Neuronal stem cell (in vitro differentiated cells): Measurements from ENCODE around the gene SCNM1. TPM values are rescaled to one million over a fixed set of nuclear protein-coding genes. Genes with fewer than 3 reads are reported as not detected.
A peak's percentile ranks its signal among the peaks of the same experiment; 100 is the strongest.

Source experiments
- DNase-seq: peaks from one replicate; pipeline ENCODE4 v3.0.0-alpha.2; 2013; ENCODE audit warnings: low spot score
- H2AFZ ChIP-seq: one replicate; pipeline ENCODE4 v1.6.1; 2013; ENCODE audit warnings: mild to moderate bottlenecking, low read length, inconsistent platforms
- H2AK5ac ChIP-seq: 2 replicates; pipeline ENCODE4 v1.6.1; 2013; ENCODE audit warnings: low read depth, mild to moderate bottlenecking, inconsistent platforms, low read length, moderate library complexity, mixed read lengths
- H2BK120ac ChIP-seq: 2 replicates; pipeline ENCODE4 v1.6.1; 2013; ENCODE audit warnings: low read depth, mild to moderate bottlenecking, inconsistent platforms, low read length, moderate library complexity, mixed read lengths
- H2BK12ac ChIP-seq: one replicate; pipeline ENCODE4 v1.6.1; 2013; ENCODE audit warnings: low read length, inconsistent platforms
- H2BK15ac ChIP-seq: 2 replicates; pipeline ENCODE4 v1.6.1; 2013; ENCODE audit warnings: mild to moderate bottlenecking, low read length, inconsistent platforms, mixed read lengths
- H2BK5ac ChIP-seq: one replicate; pipeline ENCODE4 v1.6.1; 2013; ENCODE audit warnings: inconsistent platforms, mild to moderate bottlenecking, low read length, moderate library complexity
- H3K14ac ChIP-seq: one replicate; pipeline ENCODE4 v1.6.1; 2013; ENCODE audit warnings: low read length, inconsistent platforms
- H3K18ac ChIP-seq: 2 replicates; pipeline ENCODE4 v1.6.1; 2013; ENCODE audit warnings: low read length, inconsistent platforms
- H3K23ac ChIP-seq: 2 replicates; pipeline ENCODE4 v1.6.1; 2013; ENCODE audit warnings: low read depth, mild to moderate bottlenecking, mixed read lengths, low read length, inconsistent platforms; ENCODE audit not compliant: poor library complexity
- H3K27ac ChIP-seq: replicated peaks from 3 replicates; pipeline ENCODE4 v1.5.1; 2013; ENCODE audit warnings: low read length, inconsistent platforms
- H3K27me3 ChIP-seq, 3 experiments: 2 replicates each; pipeline ENCODE4 v1.6.1; 2013; ENCODE audit warnings: low read length in 3 of 3, mild to moderate bottlenecking in 2 of 3, inconsistent platforms in 1 of 3, low read depth in 1 of 3, mixed read lengths in 1 of 3, moderate library complexity in 1 of 3; ENCODE audit not compliant: control insufficient read depth in 3 of 3, insufficient read depth in 3 of 3
- H3K36me3 ChIP-seq, 2 donors: replicated peaks in 1 of 2; 2 replicates each; pipeline ENCODE4 v1.6.1; 2013; ENCODE audit warnings: low read length in 2 of 2; ENCODE audit not compliant: control insufficient read depth in 2 of 2, insufficient read depth in 2 of 2
- H3K4ac ChIP-seq: 2 replicates; pipeline ENCODE4 v1.6.1; 2013; ENCODE audit warnings: inconsistent platforms, mild to moderate bottlenecking, low read length, moderate library complexity
- H3K4me1 ChIP-seq, 2 donors: 1 replicate in 1 of 2; 2 replicates in 1 of 2; pipeline ENCODE4 v1.6.1; 2013; ENCODE audit warnings: low read length in 2 of 2, low read depth in 1 of 2; ENCODE audit not compliant: control insufficient read depth in 2 of 2, insufficient read depth in 1 of 2
- H3K4me2 ChIP-seq: one replicate; pipeline ENCODE4 v1.6.1; 2013; ENCODE audit warnings: mild to moderate bottlenecking, low read length, inconsistent platforms; ENCODE audit not compliant: insufficient read depth, poor library complexity, severe bottlenecking
- H3K4me3 ChIP-seq, 2 donors: 2 replicates each; pipeline ENCODE4 v1.5.1; 2013; ENCODE audit warnings: low read length in 2 of 2, mild to moderate bottlenecking in 2 of 2, inconsistent platforms in 1 of 2, moderate library complexity in 1 of 2
- H3K79me1 ChIP-seq: one replicate; pipeline ENCODE4 v1.6.1; 2013; ENCODE audit warnings: low read depth, mild to moderate bottlenecking, inconsistent platforms, low read length, moderate library complexity
- H3K9ac ChIP-seq: one replicate; pipeline ENCODE4 v1.6.1; 2013; ENCODE audit warnings: mild to moderate bottlenecking, low read depth, low read length, inconsistent platforms; ENCODE audit not compliant: poor library complexity
- H3K9me3 ChIP-seq, 2 donors: replicated peaks in 1 of 2; 2 replicates each; pipeline versions ENCODE3 to v1.6.1; 2013; ENCODE audit warnings: low read length in 2 of 2, mild to moderate bottlenecking in 2 of 2, inconsistent platforms in 1 of 2, low read depth in 1 of 2, mixed read lengths in 1 of 2, moderate library complexity in 1 of 2; ENCODE audit not compliant: control insufficient read depth in 2 of 2, insufficient read depth in 1 of 2
- H4K8ac ChIP-seq: one replicate; pipeline ENCODE4 v1.6.1; 2013; ENCODE audit warnings: low read depth, mild to moderate bottlenecking, inconsistent platforms, low read length, moderate library complexity
- H4K91ac ChIP-seq: one replicate; pipeline ENCODE4 v1.6.1; 2013; ENCODE audit warnings: low read length, low read depth, mild to moderate bottlenecking, inconsistent platforms; ENCODE audit not compliant: poor library complexity
- WGBS, 2 donors: extraction: QIAGEN DNeasy Blood & Tissue Kit; methylation state at CpG; one replicate each; pipeline ENCODE4 v1.1.7; 2013; ENCODE audit warnings: missing lambda C conversion rate in 2 of 2, mixed read lengths in 1 of 2; ENCODE audit not compliant: insufficient read length in 2 of 2, insufficient replicate concordance in 1 of 2; ENCODE audit errors: extremely low coverage in 2 of 2; 5-methylcytosine and 5-hydroxymethylcytosine counted together
- polyA plus RNA-seq, 2 experiments: library from polyadenylated mRNA; stranded (reverse); fragments of 200-250 nt; gene quantifications; one replicate each; pipeline ENCODE4 v1.2.3, GENCODE V29; 2013

SCNM1 gene, protein sequence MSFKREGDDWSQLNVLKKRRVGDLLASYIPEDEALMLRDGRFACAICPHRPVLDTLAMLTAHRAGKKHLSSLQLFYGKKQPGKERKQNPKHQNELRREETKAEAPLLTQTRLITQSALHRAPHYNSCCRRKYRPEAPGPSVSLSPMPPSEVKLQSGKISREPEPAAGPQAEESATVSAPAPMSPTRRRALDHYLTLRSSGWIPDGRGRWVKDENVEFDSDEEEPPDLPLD
- 38.6 TPM for polyA plus RNA-seq (2013, experiment 1 of 2)
- 37.5 TPM for polyA plus RNA-seq (2013, experiment 2 of 2)

DNA sequence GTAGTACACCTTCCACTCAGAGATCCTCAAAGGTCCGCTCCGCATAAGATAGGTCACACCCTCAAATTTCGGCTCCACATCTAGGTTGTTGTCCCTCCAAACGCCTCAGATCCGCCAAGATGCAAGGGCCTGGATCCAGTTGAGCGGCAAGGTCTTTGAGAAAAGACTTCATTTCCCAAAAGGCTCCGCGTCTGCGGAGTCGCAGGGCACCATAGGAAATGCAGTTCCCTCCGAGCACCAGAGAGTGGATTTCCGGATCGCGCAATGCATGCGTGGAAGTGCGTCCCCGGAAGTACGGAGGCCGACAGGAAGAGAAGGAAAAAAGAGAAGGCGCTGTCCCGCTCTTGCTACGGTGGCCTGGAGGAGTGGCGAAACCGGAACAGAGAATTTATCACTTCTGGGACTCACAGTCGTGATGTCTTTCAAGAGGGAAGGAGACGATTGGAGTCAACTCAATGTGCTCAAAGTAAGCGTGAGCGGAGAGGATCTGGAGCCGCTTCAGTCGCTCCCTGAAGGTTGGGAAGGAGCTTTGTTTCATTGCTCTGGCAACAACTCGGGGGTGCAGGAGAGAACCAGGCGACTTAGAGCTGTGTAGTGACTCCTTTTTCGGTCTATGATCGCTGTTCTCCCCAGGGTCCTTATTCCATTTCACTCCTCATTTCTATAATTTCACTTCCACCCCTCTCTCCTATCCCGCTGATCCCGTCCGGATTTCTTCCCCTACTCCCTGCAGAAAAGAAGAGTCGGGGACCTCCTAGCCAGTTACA is at the start of gene SCNM1, which contains the start of gene LYSMD1:
TSS of gene SCNM1 (plus strand) at position 407 of the 767 bp plus-strand sequence. CDS start at position 416, 9 bp downstream.
TSS of gene LYSMD1 (minus strand) at position 165 of the 767 bp plus-strand sequence. CDS start 644 bp downstream, outside the sequence.
- Histone ChIP-seq H3K14ac (peak within 1 kb of the TSS; percentile 48), H2BK120ac (no peak within 1 kb of the TSS)
- no CpG with 5 or more reads among the region's 38 CpGs for WGBS, 2 donors

DNA sequence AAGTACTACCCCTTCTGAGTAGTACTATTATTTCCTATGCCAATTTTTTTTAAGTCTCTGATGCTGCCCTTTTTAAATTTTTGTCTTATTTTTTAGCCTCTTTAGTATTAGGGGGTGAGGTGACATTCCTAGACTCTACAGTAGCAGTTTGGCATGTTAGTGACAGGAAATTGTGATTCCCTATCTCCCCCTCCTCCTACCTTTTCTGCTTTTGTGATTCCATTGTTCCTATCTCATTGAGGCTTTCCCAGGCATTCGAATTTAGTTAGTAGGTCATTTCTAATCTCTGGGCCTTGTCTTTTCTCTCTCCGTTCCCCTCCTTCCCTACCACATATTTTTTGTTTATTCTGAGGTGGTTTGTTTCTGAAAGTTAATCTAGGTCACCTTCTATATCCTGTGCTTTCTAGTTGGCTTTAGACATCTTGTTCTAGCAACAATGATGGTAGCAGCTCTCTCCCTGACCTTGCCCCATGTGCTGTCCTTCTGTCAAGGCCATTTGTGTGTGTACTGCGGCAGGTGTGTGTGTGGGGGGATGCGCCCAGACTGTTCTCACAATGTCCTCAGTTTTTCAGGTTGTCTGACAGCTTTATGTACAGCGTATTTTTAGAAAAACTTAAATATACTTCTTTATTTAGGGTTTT is 41.1 kb upstream of the SCNM1 start:
- Histone ChIP-seq H3K9ac (no peak overlapping the region), H3K27ac (no peak overlapping the region), H2BK5ac (no peak overlapping the region), H3K23ac (no peak overlapping the region), H3K9me3 (no peaks in the 10 kb centered on the region), H3K4ac (no peak overlapping the region), H3K18ac (no peak overlapping the region), H2BK120ac (no peak overlapping the region), H4K8ac (no peak overlapping the region), H3K14ac (no peak overlapping the region), H3K79me1 (no peaks in the 10 kb centered on the region), H2AK5ac (no peak overlapping the region), H2AFZ (peak overlapping the region; percentile 10), H3K4me3 (no peak overlapping the region), H3K4me2 (no peak overlapping the region), H3K27me3 (no peaks in the 10 kb centered on the region), H2BK12ac (no peak overlapping the region), H3K4me1 (peaks cover 0 to 7% of the 10 kb centered on the region in 2 donors), H2BK15ac (no peak overlapping the region), H4K91ac (no peak overlapping the region), H3K36me3 (no peaks in the 10 kb centered on the region)
- no peak for DNase-seq
- no CpG with 5 or more reads among the region's 5 CpGs for WGBS, 2 donors

More for the DNA sequence above, at the start of gene SCNM1, which contains the start of gene LYSMD1:
- Histone ChIP-seq H3K23ac (peak within 1 kb of the TSS; percentile 62), H4K8ac (peak within 1 kb of the TSS; percentile 6), H2AFZ (peak within 1 kb of the TSS; percentile 93), H3K9ac (peak within 1 kb of the TSS; percentile 74), H3K27ac (peak within 1 kb of the TSS; percentile 63), H3K4ac (no peak within 1 kb of the TSS), H2AK5ac (no peak within 1 kb of the TSS), H4K91ac (no peak within 1 kb of the TSS), H3K4me1 (peaks cover 7 to 9% of the 10 kb centered on the region in 2 donors), H3K4me2 (peak within 1 kb of the TSS; percentile 70), H3K4me3 (peak within 1 kb of the TSS; percentile 85 to 88), H3K27me3 (no peaks in the 10 kb centered on the region), H3K36me3 (peaks cover 23 to 49% of the 10 kb centered on the region in 2 donors), H2BK15ac (no peak within 1 kb of the TSS), H3K79me1 (peaks cover 4% of the 10 kb centered on the region), H2BK5ac (no peak within 1 kb of the TSS), H3K18ac (peak within 1 kb of the TSS; percentile 42), H3K9me3 (no peaks in the 10 kb centered on the region), H2BK12ac (no peak within 1 kb of the TSS)
- DNase-seq: peak; percentile 95

DNA sequence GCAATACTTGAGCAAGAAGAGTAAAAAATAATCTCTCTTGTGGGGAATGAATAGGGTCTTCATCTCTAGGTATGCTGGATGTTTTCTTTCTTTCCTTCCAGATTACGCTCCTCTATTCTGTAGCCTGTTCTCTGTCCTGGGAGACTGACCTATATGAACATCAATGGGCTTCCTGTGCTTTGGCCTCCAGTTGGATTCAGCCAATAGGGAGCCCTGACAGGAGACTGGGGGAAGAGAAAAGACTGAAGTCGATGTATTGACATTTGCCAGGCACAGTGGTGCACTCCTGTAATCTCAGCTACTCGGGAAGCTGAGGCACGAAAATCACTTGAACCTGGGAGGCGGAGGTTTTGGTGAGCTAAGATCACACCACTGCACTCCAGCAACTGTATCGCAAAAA is 37.1 kb upstream of the SCNM1 start:
- H2BK120ac ChIP-seq: no peak overlapping the region
- no peak overlapping the region for H3K18ac ChIP-seq
- H3K36me3 ChIP-seq: peaks cover 2 to 18% of the 10 kb centered on the region in 2 donors
- H3K4ac ChIP-seq: no peak overlapping the region
- H2AK5ac ChIP-seq: no peak overlapping the region
- no peaks in the 10 kb centered on the region for H3K79me1 ChIP-seq
- H3K4me3 ChIP-seq: no peak overlapping the region
- H3K4me2 ChIP-seq: no peak overlapping the region
- H3K23ac ChIP-seq: no peak overlapping the region
- no peak overlapping the region for H3K27ac ChIP-seq
- H2BK12ac ChIP-seq: no peak overlapping the region
- H2AFZ ChIP-seq: no peak overlapping the region
- H3K14ac ChIP-seq: no peak overlapping the region
- DNase-seq: no peak
- no peak overlapping the region for H3K9ac ChIP-seq
- no peaks in the 10 kb centered on the region for H3K9me3 ChIP-seq
- no peak overlapping the region for H2BK15ac ChIP-seq
- H3K4me1 ChIP-seq: peaks cover 7 to 8% of the 10 kb centered on the region in 2 donors
- peaks cover 0 to 22% (median 5%) of the 10 kb centered on the region in 3 experiments for H3K27me3 ChIP-seq
- WGBS, 2 donors: no CpG with 5 or more reads among the region's 6 CpGs
- no peak overlapping the region for H4K91ac ChIP-seq
- H2BK5ac ChIP-seq: no peak overlapping the region
- no peak overlapping the region for H4K8ac ChIP-seq
